Esophagus mucosa (tissue), 1 donor: ENCODE results near the gene OR4K17. TPM values are rescaled to one million over a fixed set of nuclear protein-coding genes. Genes with fewer than 3 reads are reported as not detected.
"Not testable (repeated sequence)": the region's sequence is repeated elsewhere in the genome, so short reads cannot be mapped to it uniquely, and the experiment has no call there.

ENCODE experiments used
- ATAC-seq: fragments of 200-7000 bp; cut with Tn5 transposase; one replicate; pipeline ENCODE4 v1.9.1; 2020
- total RNA-seq: library from RNA; stranded (reverse); gene quantifications from one replicate; pipeline ENCODE4 v1.2.4, GENCODE V29; 2023
- donor health status: DM: yes; HTN: yes; CAD: no.

The OR4K17 gene
- total RNA-seq: not detected

DNA sequence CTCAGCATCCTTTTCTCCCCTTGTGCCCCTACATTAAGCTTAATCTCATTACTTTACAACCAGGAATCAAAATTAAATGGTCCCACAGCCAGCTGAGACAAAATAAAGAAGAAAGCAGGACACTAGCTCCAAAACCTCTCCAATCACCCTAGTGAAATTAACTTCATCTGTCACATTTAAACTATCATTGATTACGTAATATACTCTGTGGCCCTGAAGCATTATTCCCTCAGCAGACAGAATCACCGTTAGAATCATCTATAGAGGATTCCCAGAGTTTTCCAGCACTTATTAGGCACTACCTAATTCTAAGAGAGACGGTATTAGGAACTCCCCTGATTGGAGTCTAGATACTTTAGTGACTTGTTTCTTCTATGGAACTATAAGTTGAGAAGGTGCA, at the start of gene OR4K17:
OR4K17 (plus strand) TSS at position 302 of the 400 bp plus-strand sequence. CDS start 6,761 bp downstream, outside the sequence.
- no peak for ATAC-seq

DNA sequence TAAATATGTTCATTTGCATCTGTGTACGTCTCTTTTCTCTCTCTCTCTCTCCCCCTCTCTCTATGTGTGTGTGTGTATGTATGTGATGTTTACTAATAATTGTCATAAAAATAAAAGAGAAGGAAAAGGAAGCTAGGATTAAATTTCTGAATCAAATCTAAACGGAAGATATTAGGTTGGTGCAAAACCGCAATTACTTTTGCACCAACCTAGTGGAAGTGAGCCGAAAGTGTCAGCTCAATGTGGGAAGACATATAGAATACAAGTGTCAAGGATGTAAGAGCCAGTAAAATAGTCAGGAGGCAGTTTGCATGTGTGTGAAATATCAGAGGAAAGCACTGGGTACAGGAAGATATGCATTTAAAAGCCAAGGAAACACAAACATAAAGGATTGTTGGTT, 18.5 kb upstream of the OR4K17 start:
- no peak for ATAC-seq

DNA sequence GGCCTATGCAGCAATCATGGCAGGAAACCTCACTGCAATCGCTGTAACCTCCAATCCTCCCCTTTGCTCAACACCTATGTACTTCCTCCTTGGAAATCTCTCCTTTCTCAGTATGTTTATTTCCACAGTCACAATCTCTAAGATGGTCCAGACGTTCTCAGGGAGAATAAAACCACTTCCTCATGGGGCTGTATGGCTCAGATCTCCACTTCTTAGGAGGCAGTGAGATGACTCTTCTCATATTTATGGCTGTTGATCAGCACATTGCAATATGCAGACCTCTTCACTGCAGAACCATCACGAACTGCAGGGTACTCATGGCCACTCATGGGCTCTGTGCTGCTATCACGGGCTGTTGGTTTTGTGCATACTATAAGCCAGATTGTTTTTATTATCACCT, 17.1 kb upstream of the OR4K17 start:
- no peak for ATAC-seq

DNA sequence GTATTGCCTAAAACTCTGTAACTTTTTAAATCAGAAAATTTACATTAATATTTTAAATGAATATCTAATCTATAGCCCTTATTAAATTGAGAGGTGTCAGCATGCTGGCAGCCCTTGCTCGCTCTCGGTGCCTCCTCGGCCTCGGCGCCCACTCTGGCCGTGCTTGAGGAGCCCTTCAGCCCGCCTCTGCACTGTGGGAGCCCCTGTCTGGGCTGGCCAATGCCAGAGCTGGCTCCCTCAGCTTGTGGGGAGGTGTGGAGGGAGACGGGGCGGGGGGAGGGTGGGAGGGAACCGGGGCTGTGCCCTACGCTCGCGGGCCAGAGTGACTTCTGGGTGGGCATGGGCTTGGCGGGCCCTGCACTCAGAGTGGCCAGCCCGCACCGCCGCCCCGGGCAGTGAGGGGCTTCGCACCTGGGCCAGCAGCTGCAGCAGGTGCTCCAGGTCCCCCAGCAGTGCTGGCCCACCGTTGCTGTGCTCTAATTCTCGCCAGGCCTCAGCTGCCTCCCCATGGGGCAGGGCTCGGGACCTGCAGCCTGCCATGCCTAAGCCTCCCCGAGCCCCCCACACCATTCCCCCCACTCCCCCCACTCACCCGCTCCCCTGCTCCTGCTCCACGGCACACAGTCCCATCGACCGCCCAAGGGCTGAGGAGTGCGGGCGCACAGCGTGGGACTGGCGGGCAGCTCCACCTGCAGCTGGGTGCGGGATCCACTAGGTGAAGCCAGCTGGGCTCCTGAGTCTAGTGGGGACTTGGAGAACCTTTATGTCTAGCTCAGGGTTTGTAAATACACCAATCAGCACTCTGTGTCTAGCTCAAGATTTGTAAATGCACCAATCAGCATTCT, 11.4 kb upstream of the OR4K17 start:
- ATAC-seq: not testable (repeated sequence)

- no peak for ATAC-seq
Observed at GRCh38 chr14:20112321-20112720, 1.8 kb downstream of the OR4K17 start.

DNA sequence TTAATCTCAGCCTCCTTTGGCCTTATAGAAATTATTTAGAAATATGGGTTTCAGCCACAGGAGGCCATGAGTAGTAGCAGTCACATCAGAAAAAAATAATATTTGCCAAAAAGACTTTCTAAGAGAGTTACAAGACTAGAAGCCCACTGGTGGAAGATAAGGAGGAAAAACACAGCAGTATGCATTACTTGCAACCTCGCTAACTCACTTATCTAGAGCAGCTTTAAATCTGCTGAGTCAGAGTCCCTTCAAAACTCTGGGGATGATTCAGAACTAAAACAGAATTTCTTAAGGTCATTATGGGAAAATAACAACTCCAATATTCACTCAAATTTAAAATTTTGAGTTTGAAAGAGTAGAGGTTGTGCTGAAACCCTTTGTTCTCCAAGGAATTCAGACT, 6.2 kb downstream of the OR4K17 start:
- no peak for ATAC-seq

DNA sequence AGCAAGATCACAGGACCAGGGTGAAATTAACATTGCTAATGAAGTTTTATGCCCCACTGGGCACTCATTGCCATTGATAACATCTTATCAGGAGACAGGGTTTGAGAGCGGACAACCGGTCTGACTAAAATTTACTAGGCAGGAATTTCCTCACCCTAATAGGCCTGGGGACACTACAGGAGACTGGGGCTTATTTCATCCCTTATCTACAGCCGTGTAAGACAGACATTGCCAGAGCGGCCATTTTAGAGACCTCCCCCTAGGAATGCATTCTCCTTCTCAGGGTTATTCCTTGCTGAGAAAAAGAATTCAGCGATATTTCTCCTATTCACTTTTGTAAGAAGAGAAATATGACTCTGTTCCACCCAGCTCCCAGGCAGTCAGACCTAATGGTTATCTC, 8.3 kb downstream of the OR4K17 start:
- ATAC-seq: no peak

DNA sequence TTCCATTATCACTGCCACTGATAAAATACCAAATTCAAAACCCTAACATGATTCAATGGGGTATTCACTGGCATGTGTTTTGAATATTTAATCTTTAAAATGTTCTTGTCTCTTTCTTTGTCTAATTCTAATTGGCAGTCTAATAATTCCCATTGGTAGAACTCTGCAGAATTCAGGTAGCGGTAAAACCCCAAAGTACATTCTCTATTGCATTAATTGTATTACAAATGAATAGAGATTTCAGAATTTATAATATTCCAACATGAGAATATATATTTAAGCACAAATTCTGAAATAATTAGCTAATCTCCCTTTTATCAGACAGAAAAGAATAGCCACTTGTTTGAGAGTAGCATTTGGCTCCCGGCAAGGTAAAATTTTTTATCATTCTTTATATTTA, 28.0 kb downstream of the OR4K17 start, which contains the start of gene OR4N5:
OR4N5 (plus strand) TSS at position 301 of the 400 bp plus-strand sequence. CDS start 4,916 bp downstream, outside the sequence.
- ATAC-seq: no peak

DNA sequence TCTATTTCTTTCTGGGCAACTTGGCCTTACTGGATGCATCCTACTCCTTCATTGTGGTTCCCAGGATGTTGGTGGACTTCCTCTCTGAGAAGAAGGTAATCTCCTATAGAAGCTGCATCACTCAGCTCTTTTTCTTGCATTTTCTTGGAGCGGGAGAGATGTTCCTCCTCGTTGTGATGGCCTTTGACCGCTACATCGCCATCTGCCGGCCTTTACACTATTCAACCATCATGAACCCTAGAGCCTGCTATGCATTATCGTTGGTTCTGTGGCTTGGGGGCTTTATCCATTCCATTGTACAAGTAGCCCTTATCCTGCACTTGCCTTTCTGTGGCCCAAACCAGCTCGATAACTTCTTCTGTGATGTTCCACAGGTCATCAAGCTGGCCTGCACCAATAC, 33.4 kb downstream of the OR4K17 start:
- no peak for ATAC-seq

- ATAC-seq: no peak
Observed at GRCh38 chr14:20144820-20145219, 34.3 kb downstream of the OR4K17 start.

DNA sequence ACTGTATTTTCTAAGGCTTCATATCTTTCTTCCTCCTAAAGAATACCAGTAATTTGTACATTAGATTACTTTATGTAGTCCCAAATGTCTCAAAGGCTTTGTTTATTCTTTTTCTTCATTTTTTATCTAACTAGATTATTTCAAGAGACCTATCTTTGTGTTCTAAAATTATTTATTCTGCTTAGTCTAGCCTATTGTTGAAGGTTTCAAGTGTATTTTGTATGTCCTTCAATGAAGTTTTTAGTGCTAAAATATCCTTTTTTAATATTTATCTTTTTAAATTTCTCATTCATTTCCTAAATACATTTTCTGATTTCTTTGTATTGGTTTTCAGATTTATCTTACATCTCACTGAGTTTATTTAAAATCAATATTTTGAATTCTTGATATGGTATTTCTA, 53.9 kb downstream of the OR4K17 start:
- no peak for ATAC-seq

DNA sequence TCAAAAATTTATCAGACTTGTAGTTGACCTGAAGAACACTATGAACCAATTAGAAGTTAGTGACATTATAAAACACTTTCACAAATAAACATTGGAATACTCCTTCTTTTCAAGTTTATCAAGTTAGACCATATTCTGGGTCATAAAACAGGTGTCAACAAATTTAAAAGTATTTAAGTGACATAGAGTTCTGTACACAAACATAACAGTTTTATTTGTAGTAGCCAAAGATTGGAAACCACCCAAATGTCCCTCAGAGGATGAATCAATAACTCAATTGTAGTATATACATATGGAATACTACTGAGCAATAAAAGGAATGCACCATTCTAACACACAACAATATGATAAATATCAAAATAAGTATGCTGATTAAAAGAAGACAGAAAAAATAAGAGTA, 56.6 kb downstream of the OR4K17 start:
- ATAC-seq: no peak

DNA sequence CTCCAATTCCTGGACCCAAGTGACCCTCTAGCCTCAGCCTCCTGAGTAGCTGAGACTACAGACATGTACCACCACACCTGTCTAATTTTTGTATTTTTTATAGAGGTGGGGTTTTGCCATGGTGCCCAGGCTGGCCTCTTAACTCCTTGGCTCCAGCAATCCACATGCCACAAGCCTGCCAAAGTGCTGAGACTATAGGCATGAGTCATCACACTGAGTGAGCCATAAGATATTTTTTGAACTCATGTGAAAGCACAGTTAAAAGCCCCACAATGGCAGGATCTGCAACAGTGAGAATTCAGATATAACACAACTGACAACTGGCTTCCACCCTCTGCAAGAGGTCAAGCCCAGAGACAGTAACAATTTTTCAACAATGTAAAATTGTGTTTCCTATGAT, 59.3 kb downstream of the OR4K17 start:
- ATAC-seq: not testable (repeated sequence)

Other genes with a start within 250 kb of the OR4K17 start
- gene OR4K2, start 235.6 kb upstream of the OR4K17 start, total RNA-seq: not detected
- gene OR4K5, start 190.1 kb upstream of the OR4K17 start, total RNA-seq: not detected
- not detected for gene OR4K1, start 179.8 kb upstream of the OR4K17 start, total RNA-seq
- gene OR4K15, start 135.1 kb upstream of the OR4K17 start, total RNA-seq: not detected
- not detected for gene OR4Q2, start 108.6 kb upstream of the OR4K17 start, total RNA-seq
- not detected for gene OR4K14, start 91.4 kb upstream of the OR4K17 start, total RNA-seq
- not detected for gene OR4K13, start 74.7 kb upstream of the OR4K17 start, total RNA-seq
- not detected for gene OR4L1, start 50.7 kb upstream of the OR4K17 start, total RNA-seq
- not detected for gene OR4N5, start 28.1 kb downstream of the OR4K17 start, total RNA-seq
- not detected for gene OR11G2, start 80.2 kb downstream of the OR4K17 start, total RNA-seq
- gene OR11H6, start 113.0 kb downstream of the OR4K17 start, total RNA-seq: not detected
- not detected for gene OR11H7, start 118.2 kb downstream of the OR4K17 start, total RNA-seq
- gene OR11H4, start 128.5 kb downstream of the OR4K17 start, total RNA-seq: not detected
- gene TTC5, start 195.2 kb downstream of the OR4K17 start, total RNA-seq: 10.5 TPM
- gene CCNB1IP1, start 222.5 kb downstream of the OR4K17 start, total RNA-seq: 27.9 TPM
- gene PARP2, start 232.9 kb downstream of the OR4K17 start, total RNA-seq: 14.1 TPM